Measurements from ENCODE around the gene OR4F15. TPM values are rescaled to one million over a fixed set of nuclear protein-coding genes. Genes with fewer than 3 reads are reported as not detected.
"Not testable (repeated sequence)": the region's sequence is repeated elsewhere in the genome, so short reads cannot be mapped to it uniquely, and the experiment has no call there.

The OR4F15 gene, protein sequence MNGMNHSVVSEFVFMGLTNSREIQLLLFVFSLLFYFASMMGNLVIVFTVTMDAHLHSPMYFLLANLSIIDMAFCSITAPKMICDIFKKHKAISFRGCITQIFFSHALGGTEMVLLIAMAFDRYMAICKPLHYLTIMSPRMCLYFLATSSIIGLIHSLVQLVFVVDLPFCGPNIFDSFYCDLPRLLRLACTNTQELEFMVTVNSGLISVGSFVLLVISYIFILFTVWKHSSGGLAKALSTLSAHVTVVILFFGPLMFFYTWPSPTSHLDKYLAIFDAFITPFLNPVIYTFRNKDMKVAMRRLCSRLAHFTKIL
- not detected in 2 replicates for polyA plus RNA-seq (2012; rRNA removed)
- 0.03 TPM in 1 of 2 replicates, not detected in the other for polyA plus RNA-seq (2012; cell fraction: cytosol; rRNA removed)
- polyA plus RNA-seq (2012; cell fraction: nucleus; rRNA removed) = 0.11 TPM in 1 of 2 replicates, not detected in the other

DNA sequence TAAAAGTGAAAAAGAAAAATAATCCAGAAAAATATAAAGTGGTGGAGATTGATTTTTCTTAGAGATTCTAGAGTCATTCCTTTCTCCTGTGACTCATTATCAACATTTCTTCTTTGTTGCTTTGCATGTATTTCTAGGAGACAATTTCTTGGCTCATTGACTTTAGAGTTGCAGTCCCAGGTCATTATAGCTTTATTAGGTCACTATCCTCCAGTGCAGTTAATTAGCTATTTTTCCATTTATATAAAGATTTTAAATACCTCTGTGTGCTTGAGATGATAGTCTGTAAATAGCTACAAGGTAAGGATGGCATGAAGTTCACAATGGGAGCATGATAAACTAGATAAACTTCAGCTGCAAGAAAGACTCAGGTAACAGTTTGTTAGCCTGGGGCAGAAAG lies at the start of gene OR4F15:
OR4F15 (plus strand) TSS at position 301 of the 400 bp plus-strand sequence. CDS start 5,985 bp downstream, outside the sequence.
- no peak within 1 kb of the TSS for H2AFZ ChIP-seq (ENCODE audit: low read depth)
- H3K9me3 ChIP-seq = no peaks in the 10 kb centered on the region
- peaks cover 3% of the 10 kb centered on the region for H3F3A ChIP-seq (replicated peaks; ENCODE audit: insufficient read depth)
- no peak within 1 kb of the TSS for H3K27ac ChIP-seq (ENCODE audit: low read depth in 2 of 2, low read length in 1 of 2)
- no peak within 1 kb of the TSS for H3K9ac ChIP-seq
- TF ChIP-seq RCOR1 (IDR thresholded peaks at IDR 0.05; ENCODE audit: low read length) (no peak), CTCF (IDR thresholded peaks at IDR 0.05) (no peak), GATA2 (CRISPR knock-in tag; IDR thresholded peaks at IDR 0.05) (no peak), REST (IDR thresholded peaks at IDR 0.05; ENCODE audit: low read depth, low read length) (no peak), SMC3 (IDR thresholded peaks at IDR 0.05; ENCODE audit: low read depth, low read length) (no peak), TCF12 (IDR thresholded peaks at IDR 0.05) (no peak), MEF2A (IDR thresholded peaks at IDR 0.05; ENCODE audit: borderline replicate concordance, low read depth) (no peak), SIN3A (IDR thresholded peaks at IDR 0.05; ENCODE audit: borderline replicate concordance, low read depth, low read length) (no peak)
- TF ChIP-seq, protein P1, sequence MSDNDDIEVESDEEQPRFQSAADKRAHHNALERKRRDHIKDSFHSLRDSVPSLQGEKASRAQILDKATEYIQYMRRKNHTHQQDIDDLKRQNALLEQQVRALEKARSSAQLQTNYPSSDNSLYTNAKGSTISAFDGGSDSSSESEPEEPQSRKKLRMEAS (IDR thresholded peaks at IDR 0.05; ENCODE audit: low read depth) = no peak
- TF ChIP-seq, protein P2, sequence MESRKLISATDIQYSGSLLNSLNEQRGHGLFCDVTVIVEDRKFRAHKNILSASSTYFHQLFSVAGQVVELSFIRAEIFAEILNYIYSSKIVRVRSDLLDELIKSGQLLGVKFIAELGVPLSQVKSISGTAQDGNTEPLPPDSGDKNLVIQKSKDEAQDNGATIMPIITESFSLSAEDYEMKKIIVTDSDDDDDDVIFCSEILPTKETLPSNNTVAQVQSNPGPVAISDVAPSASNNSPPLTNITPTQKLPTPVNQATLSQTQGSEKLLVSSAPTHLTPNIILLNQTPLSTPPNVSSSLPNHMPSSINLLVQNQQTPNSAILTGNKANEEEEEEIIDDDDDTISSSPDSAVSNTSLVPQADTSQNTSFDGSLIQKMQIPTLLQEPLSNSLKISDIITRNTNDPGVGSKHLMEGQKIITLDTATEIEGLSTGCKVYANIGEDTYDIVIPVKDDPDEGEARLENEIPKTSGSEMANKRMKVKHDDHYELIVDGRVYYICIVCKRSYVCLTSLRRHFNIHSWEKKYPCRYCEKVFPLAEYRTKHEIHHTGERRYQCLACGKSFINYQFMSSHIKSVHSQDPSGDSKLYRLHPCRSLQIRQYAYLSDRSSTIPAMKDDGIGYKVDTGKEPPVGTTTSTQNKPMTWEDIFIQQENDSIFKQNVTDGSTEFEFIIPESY (IDR thresholded peaks at IDR 0.05; ENCODE audit: borderline replicate concordance, low read depth) = no peak
- no peaks in the 10 kb centered on the region for H3K36me3 ChIP-seq (replicated peaks in 1 of 2; ENCODE audit: control insufficient read depth in 1 of 2, insufficient read depth in 2 of 2, low read length in 1 of 2)
- no peak within 1 kb of the TSS for H3K4me3 ChIP-seq (ENCODE audit: low read depth in 2 of 2, low read length in 1 of 2)
- no peaks in the 10 kb centered on the region for H3K79me2 ChIP-seq (ENCODE audit: insufficient read depth)
- ChIA-PET CTCF (no interaction called here), POLR2A (no interaction called here)
- H3K27me3 ChIP-seq (ENCODE audit: insufficient read depth) = no peaks in the 10 kb centered on the region
- H3K4me2 ChIP-seq = no peak within 1 kb of the TSS
- no peaks in the 10 kb centered on the region; a peak in 1 of 4 replicates for H3K4me1 ChIP-seq (ENCODE audit: control insufficient read depth in 1 of 2, insufficient read depth in 2 of 2, low read depth in 1 of 2, low read length in 1 of 2)
- no peak for DNase-seq
- no peaks in the 10 kb centered on the region for H4K20me1 ChIP-seq (ENCODE audit: insufficient read depth)
- H3K9me2 ChIP-seq = no peaks in the 10 kb centered on the region

GRCh38 chr15:101764669-101765339 lies 47.2 kb upstream of the OR4F15 start:
- POLR2A ChIA-PET; H3K4me1 ChIP-seq (ENCODE audit: control insufficient read depth in 1 of 2, insufficient read depth in 2 of 2, low read depth in 1 of 2, low read length in 1 of 2); CTCF ChIA-PET; H3K9me3 ChIP-seq; H2AFZ ChIP-seq (ENCODE audit: low read depth); H3K4me3 ChIP-seq (ENCODE audit: low read depth in 2 of 2, low read length in 1 of 2); H3K9ac ChIP-seq; H3K4me2 ChIP-seq; H3K79me2 ChIP-seq (ENCODE audit: insufficient read depth); H3K27ac ChIP-seq (ENCODE audit: low read depth in 2 of 2, low read length in 1 of 2); H3F3A ChIP-seq (replicated peaks; ENCODE audit: insufficient read depth); H3K9me2 ChIP-seq; H4K20me1 ChIP-seq (ENCODE audit: insufficient read depth); H3K27me3 ChIP-seq (ENCODE audit: insufficient read depth); DNase-seq; H3K36me3 ChIP-seq (replicated peaks in 1 of 2; ENCODE audit: control insufficient read depth in 1 of 2, insufficient read depth in 2 of 2, low read length in 1 of 2): not testable (repeated sequence)
- WGBS (ENCODE audit: low lambda C conversion rate) = 39% methylated on average over 6 of the region's 23 CpGs

- H3K4me1 ChIP-seq (ENCODE audit: control insufficient read depth in 1 of 2, insufficient read depth in 2 of 2, low read depth in 1 of 2, low read length in 1 of 2); H3K4me3 ChIP-seq (ENCODE audit: low read depth in 2 of 2, low read length in 1 of 2); H2AFZ ChIP-seq (ENCODE audit: low read depth); H3K27me3 ChIP-seq (ENCODE audit: insufficient read depth); H3K9me3 ChIP-seq; CTCF ChIA-PET; H3K79me2 ChIP-seq (ENCODE audit: insufficient read depth); H3F3A ChIP-seq (replicated peaks; ENCODE audit: insufficient read depth); H3K36me3 ChIP-seq (replicated peaks in 1 of 2; ENCODE audit: control insufficient read depth in 1 of 2, insufficient read depth in 2 of 2, low read length in 1 of 2); H3K9me2 ChIP-seq; POLR2A ChIA-PET; H3K27ac ChIP-seq (ENCODE audit: low read depth in 2 of 2, low read length in 1 of 2); H3K9ac ChIP-seq; H4K20me1 ChIP-seq (ENCODE audit: insufficient read depth); H3K4me2 ChIP-seq; DNase-seq: not testable (repeated sequence)
- WGBS (ENCODE audit: low lambda C conversion rate) = 47% methylated on average over 4 of the region's 7 CpGs
These were observed 46.7 kb upstream of the OR4F15 start for GRCh38 chr15:101765340-101765671.
